GM12873 (cell line): ENCODE measurements around the gene SREBF2.

Experiments
- CTCF ChIP-seq: IDR thresholded peaks from 2 replicates; pipeline ENCODE4 v1.5.1; 2012; ENCODE audit warnings: low read depth, mild to moderate bottlenecking, moderate library complexity, low read length, control low read depth; ENCODE audit not compliant: insufficient read depth; ENCODE audit errors: missing control alignments

Gene SREBF2

GRCh38 chr22:41827671-41828070 lies 5.2 kb upstream of the SREBF2 start:
- no peak for TF ChIP-seq CTCF

- no peak for TF ChIP-seq CTCF
Measured at GRCh38 chr22:41828516-41828915, 4.4 kb upstream of the SREBF2 start.

GRCh38 chr22:41830174-41830573 lies 2.7 kb upstream of the SREBF2 start:
- no peak for TF ChIP-seq CTCF

GRCh38 chr22:41831383-41831782 lies 1.5 kb upstream of the SREBF2 start:
- TF ChIP-seq CTCF: no peak

- TF ChIP-seq CTCF: no peak
Measured at GRCh38 chr22:41831828-41832552, 915 bp upstream of the SREBF2 start.

GRCh38 chr22:41833369-41834004 lies 582 bp downstream of the SREBF2 start:
- no peak for TF ChIP-seq CTCF

- TF ChIP-seq CTCF: no peak
Measured at GRCh38 chr22:41834005-41834944, 1.4 kb downstream of the SREBF2 start.
